Chondrocyte (in vitro differentiated cells): Measurements from ENCODE around the gene RNF14. TPM values are rescaled to one million over a fixed set of nuclear protein-coding genes. Genes with fewer than 3 reads are reported as not detected.
"Not testable (repeated sequence)": the region's sequence is repeated elsewhere in the genome, so short reads cannot be mapped to it uniquely, and the experiment has no call there.

Experiments used
- DNase-seq: peaks from one replicate; pipeline ENCODE4 v3.0.0; 2021; ENCODE audit warnings: mixed read lengths, low spot score
- H3K27ac Mint-ChIP-seq: one replicate; pipeline ENCODE4 v1.8.0; 2021; ENCODE audit warnings: mild to moderate bottlenecking, moderate library complexity, mixed read lengths; ENCODE audit not compliant: unreplicated experiment
- H3K27me3 Mint-ChIP-seq: 2 replicates; pipeline ENCODE4 v1.8.0; 2021; ENCODE audit warnings: low read depth, mixed read lengths
- H3K36me3 Mint-ChIP-seq: 2 replicates; pipeline ENCODE4 v1.8.0; 2021; ENCODE audit warnings: low read depth, mixed read lengths
- H3K4me1 Mint-ChIP-seq: 2 replicates; pipeline ENCODE4 v1.8.0; 2021; ENCODE audit warnings: low read depth, mild to moderate bottlenecking, mixed read lengths
- H3K4me3 Mint-ChIP-seq: one replicate; pipeline ENCODE4 v1.8.0; 2021; ENCODE audit warnings: mild to moderate bottlenecking, moderate library complexity, mixed read lengths; ENCODE audit not compliant: unreplicated experiment
- H3K9me3 Mint-ChIP-seq: 2 replicates; pipeline ENCODE4 v1.8.0; 2021; ENCODE audit warnings: low read depth, mixed read lengths
- CTCF ChIP-seq: fragments of 200-600 bp; sonication (generic); IDR thresholded peaks from 2 replicates; pipeline ENCODE4 v1.5.0; 2021; ENCODE audit warnings: antibody characterized with exemption, mild to moderate bottlenecking, moderate library complexity
- total RNA-seq: library from RNA; stranded (reverse); gene quantifications from 3 replicates; pipeline ENCODE4 v1.2.1, GENCODE V29; 2021

RNF14 gene
- total RNA-seq, 1 donor from 2014 or later: 83.6 TPM

- no peak overlapping the region for H3K4me3 Mint-ChIP-seq
- peaks cover 1% of the 10 kb centered on the region for H3K27me3 Mint-ChIP-seq
- no peaks in the 10 kb centered on the region for H3K4me1 Mint-ChIP-seq
- no peaks in the 10 kb centered on the region for H3K9me3 Mint-ChIP-seq
- DNase-seq: no peak
- TF ChIP-seq CTCF: no peak
- no peak overlapping the region for H3K27ac Mint-ChIP-seq
- H3K36me3 Mint-ChIP-seq: no peaks in the 10 kb centered on the region
Measured at GRCh38 chr5:142034994-142035393, 66.1 kb downstream of the RNF14 start.

GRCh38 chr5:142036918-142037317 lies 68.0 kb downstream of the RNF14 start:
- no peaks in the 10 kb centered on the region for H3K9me3 Mint-ChIP-seq
- H3K27me3 Mint-ChIP-seq: peaks cover under 1% of the 10 kb centered on the region
- no peaks in the 10 kb centered on the region for H3K4me1 Mint-ChIP-seq
- no peaks in the 10 kb centered on the region for H3K36me3 Mint-ChIP-seq
- TF ChIP-seq CTCF: no peak
- no peak overlapping the region for H3K4me3 Mint-ChIP-seq
- H3K27ac Mint-ChIP-seq: no peak overlapping the region
- DNase-seq: no peak

GRCh38 chr5:142037599-142037998 lies 68.7 kb downstream of the RNF14 start:
- not testable (repeated sequence) for H3K9me3 Mint-ChIP-seq, H3K27ac Mint-ChIP-seq, H3K4me3 Mint-ChIP-seq, H3K36me3 Mint-ChIP-seq, DNase-seq, H3K27me3 Mint-ChIP-seq, H3K4me1 Mint-ChIP-seq

GRCh38 chr5:142038735-142039134 lies 69.8 kb downstream of the RNF14 start:
- Mint-ChIP-seq H3K36me3 (no peaks in the 10 kb centered on the region), H3K4me3 (no peak overlapping the region), H3K27ac (no peak overlapping the region), H3K9me3 (no peaks in the 10 kb centered on the region), H3K27me3 (no peaks in the 10 kb centered on the region), H3K4me1 (no peaks in the 10 kb centered on the region)
- no peak for TF ChIP-seq CTCF
- no peak for DNase-seq

Other genes starting within 250 kb of the RNF14 start
- gene PCDH1, start 90.7 kb upstream of the RNF14 start, total RNA-seq: 10.9 to 85.4 TPM (median 82.9 TPM) in 3 replicates
- 43.8 to 52.4 TPM (median 45.0 TPM) in 3 replicates for gene DELE1, start 45.2 kb upstream of the RNF14 start, total RNA-seq
- 0.02 TPM in 1 of 3 replicates, not detected in the others for gene PCDH12, start 10.9 kb upstream of the RNF14 start, total RNA-seq
- 31.2 to 41.8 TPM (median 34.5 TPM) in 3 replicates for gene GNPDA1, start 43.9 kb downstream of the RNF14 start, total RNA-seq
- 62.1 to 64.2 TPM (median 63.8 TPM) in 3 replicates for gene NDFIP1, start 139.7 kb downstream of the RNF14 start, total RNA-seq